ENCODE data around the gene DMD.

The DMD gene

GRCh38 chrX:33183361-33183760, 28.0 kb downstream of the DMD start:
- Mint-ChIP-seq H3K27me3 (no peaks in the 10 kb centered on the region), H3K9me3 (no peaks in the 10 kb centered on the region)

GRCh38 chrX:33178690-33179089, 32.7 kb downstream of the DMD start:
- Mint-ChIP-seq H3K27me3 (no peaks in the 10 kb centered on the region), H3K9me3 (no peaks in the 10 kb centered on the region), H3K4me1 (ENCODE audit: low read depth) (no peaks in the 10 kb centered on the region), H3K27ac (no peak overlapping the region), H3K36me3 (ENCODE audit: low read depth) (no peaks in the 10 kb centered on the region), H3K4me3 (no peak overlapping the region)

More at GRCh38 chrX:33183361-33183760, 28.0 kb downstream of the DMD start:
- Mint-ChIP-seq H3K4me1 (ENCODE audit: low read depth) (no peaks in the 10 kb centered on the region), H3K4me3 (no peak overlapping the region), H3K36me3 (ENCODE audit: low read depth) (no peaks in the 10 kb centered on the region), H3K27ac (no peak overlapping the region)

- no peak overlapping the region for H3K4me3 Mint-ChIP-seq
- H3K9me3 Mint-ChIP-seq = no peaks in the 10 kb centered on the region
- H3K4me1 Mint-ChIP-seq (ENCODE audit: low read depth) = no peaks in the 10 kb centered on the region
- no peaks in the 10 kb centered on the region for H3K27me3 Mint-ChIP-seq
- H3K36me3 Mint-ChIP-seq (ENCODE audit: low read depth) = no peaks in the 10 kb centered on the region
- H3K27ac Mint-ChIP-seq = no peak overlapping the region
These were observed 33.1 kb downstream of the DMD start for GRCh38 chrX:33178218-33178617.

GRCh38 chrX:33175201-33175600, 36.1 kb downstream of the DMD start:
- Mint-ChIP-seq H3K4me1 (ENCODE audit: low read depth) (no peaks in the 10 kb centered on the region), H3K9me3 (no peaks in the 10 kb centered on the region), H3K36me3 (ENCODE audit: low read depth) (no peaks in the 10 kb centered on the region), H3K27me3 (no peaks in the 10 kb centered on the region), H3K27ac (no peak overlapping the region), H3K4me3 (no peak overlapping the region)

- H3K36me3 Mint-ChIP-seq (ENCODE audit: low read depth) = no peaks in the 10 kb centered on the region
- no peaks in the 10 kb centered on the region for H3K27me3 Mint-ChIP-seq
- no peak overlapping the region for H3K4me3 Mint-ChIP-seq
- no peaks in the 10 kb centered on the region for H3K9me3 Mint-ChIP-seq
- no peaks in the 10 kb centered on the region for H3K4me1 Mint-ChIP-seq (ENCODE audit: low read depth)
- H3K27ac Mint-ChIP-seq = no peak overlapping the region
These were observed 40.3 kb downstream of the DMD start for GRCh38 chrX:33171041-33171440.

- Mint-ChIP-seq H3K9me3 (no peaks in the 10 kb centered on the region), H3K4me1 (ENCODE audit: low read depth) (no peaks in the 10 kb centered on the region), H3K27me3 (no peaks in the 10 kb centered on the region), H3K27ac (no peak overlapping the region), H3K4me3 (no peak overlapping the region), H3K36me3 (ENCODE audit: low read depth) (no peaks in the 10 kb centered on the region)
These were observed 49.5 kb downstream of the DMD start for GRCh38 chrX:33161829-33162228.

GRCh38 chrX:33160273-33160672, 51.1 kb downstream of the DMD start:
- Mint-ChIP-seq H3K36me3 (ENCODE audit: low read depth) (no peaks in the 10 kb centered on the region), H3K27ac (no peak overlapping the region), H3K4me1 (ENCODE audit: low read depth) (no peaks in the 10 kb centered on the region), H3K4me3 (no peak overlapping the region), H3K27me3 (no peaks in the 10 kb centered on the region), H3K9me3 (no peaks in the 10 kb centered on the region)

- Mint-ChIP-seq H3K4me3 (no peak overlapping the region), H3K36me3 (ENCODE audit: low read depth) (no peaks in the 10 kb centered on the region), H3K4me1 (ENCODE audit: low read depth) (no peaks in the 10 kb centered on the region), H3K27me3 (no peaks in the 10 kb centered on the region), H3K27ac (no peak overlapping the region), H3K9me3 (no peaks in the 10 kb centered on the region)
These were observed 55.1 kb downstream of the DMD start for GRCh38 chrX:33156152-33156726.

GRCh38 chrX:33149580-33149979, 61.8 kb downstream of the DMD start:
- no peaks in the 10 kb centered on the region for H3K27me3 Mint-ChIP-seq
- H3K36me3 Mint-ChIP-seq (ENCODE audit: low read depth) = no peaks in the 10 kb centered on the region
- H3K9me3 Mint-ChIP-seq = no peaks in the 10 kb centered on the region
- H3K4me3 Mint-ChIP-seq = no peak overlapping the region
- no peaks in the 10 kb centered on the region for H3K4me1 Mint-ChIP-seq (ENCODE audit: low read depth)
- H3K27ac Mint-ChIP-seq = no peak overlapping the region

- Mint-ChIP-seq H3K4me1 (ENCODE audit: low read depth) (no peaks in the 10 kb centered on the region), H3K9me3 (no peaks in the 10 kb centered on the region), H3K27me3 (no peaks in the 10 kb centered on the region), H3K27ac (no peak overlapping the region), H3K4me3 (no peak overlapping the region), H3K36me3 (ENCODE audit: low read depth) (no peaks in the 10 kb centered on the region)
These were observed 62.3 kb downstream of the DMD start for GRCh38 chrX:33149085-33149484.

- Mint-ChIP-seq H3K27ac (no peak overlapping the region), H3K4me3 (no peak overlapping the region), H3K36me3 (ENCODE audit: low read depth) (no peaks in the 10 kb centered on the region), H3K9me3 (no peaks in the 10 kb centered on the region), H3K27me3 (no peaks in the 10 kb centered on the region), H3K4me1 (ENCODE audit: low read depth) (no peaks in the 10 kb centered on the region)
These were observed 69.0 kb downstream of the DMD start for GRCh38 chrX:33142331-33142730.

GRCh38 chrX:33138677-33139249, 72.6 kb downstream of the DMD start:
- H3K4me1 Mint-ChIP-seq (ENCODE audit: low read depth) = no peaks in the 10 kb centered on the region
- H3K27me3 Mint-ChIP-seq = no peaks in the 10 kb centered on the region
- H3K9me3 Mint-ChIP-seq = no peaks in the 10 kb centered on the region
- no peak overlapping the region for H3K4me3 Mint-ChIP-seq
- H3K36me3 Mint-ChIP-seq (ENCODE audit: low read depth) = no peaks in the 10 kb centered on the region
- H3K27ac Mint-ChIP-seq = no peak overlapping the region

GRCh38 chrX:33134164-33134563, 77.2 kb downstream of the DMD start:
- H3K27ac Mint-ChIP-seq = no peak overlapping the region

GRCh38 chrX:33133320-33133719, 78.0 kb downstream of the DMD start:
- no peaks in the 10 kb centered on the region for H3K4me1 Mint-ChIP-seq (ENCODE audit: low read depth)
- H3K36me3 Mint-ChIP-seq (ENCODE audit: low read depth) = no peaks in the 10 kb centered on the region
- no peaks in the 10 kb centered on the region for H3K9me3 Mint-ChIP-seq
- H3K27ac Mint-ChIP-seq = no peak overlapping the region
- no peak overlapping the region for H3K4me3 Mint-ChIP-seq
- H3K27me3 Mint-ChIP-seq = no peaks in the 10 kb centered on the region

More at GRCh38 chrX:33134164-33134563, 77.2 kb downstream of the DMD start:
- Mint-ChIP-seq H3K36me3 (ENCODE audit: low read depth) (no peaks in the 10 kb centered on the region), H3K4me3 (no peak overlapping the region), H3K27me3 (no peaks in the 10 kb centered on the region), H3K4me1 (ENCODE audit: low read depth) (no peaks in the 10 kb centered on the region), H3K9me3 (no peaks in the 10 kb centered on the region)

- Mint-ChIP-seq H3K27me3 (no peaks in the 10 kb centered on the region), H3K27ac (no peak overlapping the region), H3K9me3 (no peaks in the 10 kb centered on the region), H3K4me1 (ENCODE audit: low read depth) (no peaks in the 10 kb centered on the region), H3K4me3 (no peak overlapping the region), H3K36me3 (ENCODE audit: low read depth) (no peaks in the 10 kb centered on the region)
These were observed 78.8 kb downstream of the DMD start for GRCh38 chrX:33132569-33132968.

GRCh38 chrX:33129607-33130006, 81.7 kb downstream of the DMD start:
- H3K36me3 Mint-ChIP-seq (ENCODE audit: low read depth) = no peaks in the 10 kb centered on the region
- no peaks in the 10 kb centered on the region for H3K9me3 Mint-ChIP-seq
- H3K27ac Mint-ChIP-seq = no peak overlapping the region
- no peaks in the 10 kb centered on the region for H3K4me1 Mint-ChIP-seq (ENCODE audit: low read depth)
- H3K4me3 Mint-ChIP-seq = no peak overlapping the region
- H3K27me3 Mint-ChIP-seq = no peaks in the 10 kb centered on the region
